Urinary bladder (tissue), 4 donors: ENCODE data around the gene SLX9. TPM values are rescaled to one million over a fixed set of nuclear protein-coding genes. Genes with fewer than 3 reads are reported as not detected.

Source experiments
- DNase-seq: peaks from one replicate; pipeline ENCODE4 v3.0.0-alpha.2; 2015; ENCODE audit errors: extremely low spot score
- H3K27ac ChIP-seq: one replicate; pipeline ENCODE4 v1.5.1; 2013; ENCODE audit warnings: low read depth, mild to moderate bottlenecking, moderate library complexity
- H3K36me3 ChIP-seq: one replicate; pipeline ENCODE4 v1.6.1; 2013; ENCODE audit warnings: mild to moderate bottlenecking, moderate library complexity; ENCODE audit not compliant: insufficient read depth
- H3K4me1 ChIP-seq: one replicate; pipeline ENCODE4 v1.6.1; 2013; ENCODE audit warnings: mild to moderate bottlenecking, moderate library complexity; ENCODE audit not compliant: insufficient read depth
- H3K4me3 ChIP-seq: one replicate; pipeline ENCODE4 v1.5.1; 2013; ENCODE audit warnings: low read depth, low read length
- WGBS: extraction: QIAGEN DNeasy Blood & Tissue Kit; methylation state at CpG from one replicate; pipeline ENCODE4 v1.1.7; 2013; 5-methylcytosine and 5-hydroxymethylcytosine counted together
- polyA plus RNA-seq: library from polyadenylated mRNA; stranded (reverse); fragments of 200-250 nt; gene quantifications from one replicate; pipeline ENCODE4 v1.2.3, GENCODE V29; 2013
- total RNA-seq: library from RNA; depleted of rRNA; stranded (reverse); fragments of >200 nt; gene quantifications from one replicate; pipeline ENCODE4 v1.2.3, GENCODE V29; 2014
- donor health status: healthy with polysubstance abuse.
- donor health status: healthy.

SLX9 gene
- total and polyA plus RNA-seq, 2 donors = 7.1 to 35.7 TPM

DNA sequence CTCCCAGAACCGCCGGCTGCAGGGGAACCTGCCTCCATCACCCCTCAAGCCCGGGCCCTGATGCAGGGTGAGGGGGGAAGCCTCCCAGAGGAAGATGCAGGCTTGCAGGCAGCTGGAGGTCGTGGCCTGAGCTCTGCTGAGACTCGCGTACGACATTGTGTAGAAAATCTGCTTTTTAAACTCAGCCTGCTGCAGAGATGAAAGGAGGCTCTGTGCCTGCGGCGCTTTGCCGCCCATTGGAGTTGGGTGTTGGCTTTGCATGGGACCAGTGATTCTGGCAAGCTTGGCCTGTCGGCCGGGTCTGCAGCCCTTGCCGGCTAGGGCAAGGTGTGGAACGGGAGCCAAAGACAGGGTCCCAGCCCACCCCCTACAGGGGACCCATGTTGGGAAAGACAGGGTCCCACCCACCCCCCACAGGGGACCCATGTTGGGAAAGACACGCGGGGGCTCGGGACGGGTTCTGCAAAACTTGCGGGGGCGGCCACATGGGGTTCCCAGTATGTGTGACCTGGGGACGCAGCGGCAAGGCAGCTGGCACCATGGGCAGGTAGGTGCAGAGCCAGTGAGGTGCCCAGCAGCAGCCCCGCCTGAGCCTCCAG, 55.6 kb downstream of the SLX9 start:
- Histone ChIP-seq H3K27ac (no peak overlapping the region), H3K4me3 (no peak overlapping the region), H3K4me1 (no peaks in the 10 kb centered on the region), H3K36me3 (no peaks in the 10 kb centered on the region)
- 86% methylated on average over 23 of the region's 23 CpGs for WGBS
- DNase-seq = no peak

DNA sequence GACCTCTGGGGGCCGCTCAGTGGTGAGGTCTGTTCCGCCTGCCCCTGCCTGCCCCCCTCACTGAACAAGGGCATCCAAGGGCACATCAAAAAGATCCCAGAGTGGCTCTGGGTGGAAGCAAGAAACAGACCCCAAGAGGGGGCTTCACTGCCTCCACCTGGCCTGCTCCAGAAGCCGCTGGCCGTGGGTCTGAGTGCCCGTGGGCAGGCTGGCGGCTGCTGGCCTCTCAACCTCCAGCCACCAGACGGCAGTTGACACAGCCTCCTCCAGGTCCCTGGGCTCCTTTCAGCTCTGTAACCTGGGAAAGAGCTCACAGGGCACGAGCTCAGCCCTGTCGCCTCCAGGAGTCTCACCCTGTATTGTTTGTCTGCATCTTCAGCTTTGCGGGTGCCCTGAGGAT, 56.3 kb downstream of the SLX9 start:
- H3K36me3 ChIP-seq = no peaks in the 10 kb centered on the region
- no peak for DNase-seq
- no peak overlapping the region for H3K4me3 ChIP-seq
- no peaks in the 10 kb centered on the region for H3K4me1 ChIP-seq
- H3K27ac ChIP-seq = no peak overlapping the region
- 95% methylated on average over 10 of the region's 10 CpGs for WGBS

DNA sequence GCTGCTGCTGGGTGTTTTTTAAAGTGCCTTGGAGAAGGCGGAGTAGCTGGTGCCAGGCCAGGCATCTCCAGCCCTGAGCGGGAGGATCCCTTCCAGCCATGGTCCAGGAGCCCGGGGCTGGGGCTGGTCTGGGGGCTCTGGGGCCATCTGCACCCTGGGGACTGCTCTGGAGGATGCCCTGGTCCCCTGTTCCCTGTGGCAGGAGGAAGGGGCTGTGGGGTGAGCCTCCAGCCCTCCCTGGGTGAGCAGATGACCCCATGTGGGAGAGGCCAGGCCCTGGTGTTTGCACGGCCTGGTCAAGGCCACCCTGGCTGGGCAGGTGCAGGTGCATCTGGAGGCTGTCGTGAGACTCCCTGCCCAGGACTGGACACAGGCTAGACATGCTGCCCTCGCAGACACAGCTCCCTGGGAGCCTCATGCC, 56.7 kb downstream of the SLX9 start:
- no peaks in the 10 kb centered on the region for H3K36me3 ChIP-seq
- no peak for DNase-seq
- H3K27ac ChIP-seq = no peak overlapping the region
- H3K4me3 ChIP-seq = no peak overlapping the region
- WGBS = 73% methylated on average over 6 of the region's 6 CpGs
- no peaks in the 10 kb centered on the region for H3K4me1 ChIP-seq

DNA sequence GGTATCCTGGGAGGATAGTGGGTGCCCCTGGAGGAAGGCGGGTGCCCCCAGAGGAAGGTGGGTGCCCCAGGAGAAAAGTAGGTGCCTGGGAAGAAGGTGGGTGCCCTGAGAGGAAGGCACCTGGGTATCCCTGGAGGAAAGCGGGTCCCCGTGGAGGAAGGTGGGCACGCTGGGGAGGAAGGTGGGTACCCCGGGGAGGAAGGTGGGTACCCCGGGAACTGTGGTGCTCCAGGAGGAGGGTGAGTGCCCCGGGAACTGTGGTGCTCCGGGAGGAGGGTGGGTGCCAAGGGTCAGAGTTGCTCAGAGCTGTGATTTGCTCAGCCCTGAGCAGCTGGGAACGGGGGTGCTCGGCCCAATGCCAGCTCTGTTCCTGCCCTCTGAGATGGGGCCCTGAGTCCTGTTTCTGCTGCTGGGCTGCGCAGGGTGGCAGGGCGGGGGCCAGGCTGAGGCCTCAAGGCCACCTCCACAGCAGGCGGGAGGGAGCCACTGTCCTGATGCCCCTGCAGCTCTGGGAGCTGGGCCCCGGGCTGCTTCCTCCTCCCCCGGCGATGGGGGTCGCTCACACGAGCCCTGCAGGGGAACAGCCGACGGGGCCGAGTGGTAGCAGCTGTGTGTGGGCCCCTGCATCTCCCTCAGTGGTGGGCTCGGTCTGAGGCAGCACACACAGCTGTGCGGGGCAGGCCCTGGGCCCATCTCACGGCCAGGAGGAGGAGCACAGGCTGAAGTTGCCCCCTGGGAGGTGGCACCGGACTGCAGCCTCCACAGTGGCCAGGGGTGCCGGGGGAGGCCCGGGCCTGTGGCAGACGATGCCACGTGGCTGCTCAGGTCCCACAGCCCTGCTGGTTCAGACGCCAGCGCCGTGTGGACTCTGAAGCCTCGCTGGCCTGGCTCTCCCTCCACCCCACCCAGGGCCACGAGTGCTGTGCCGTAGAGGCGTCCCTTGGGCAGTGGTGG, 57.4 kb downstream of the SLX9 start:
- no peak for DNase-seq
- no peaks in the 10 kb centered on the region for H3K36me3 ChIP-seq
- 84% methylated on average over 36 of the region's 36 CpGs for WGBS
- H3K27ac ChIP-seq = no peak overlapping the region
- H3K4me3 ChIP-seq = no peak overlapping the region
- no peaks in the 10 kb centered on the region for H3K4me1 ChIP-seq

DNA sequence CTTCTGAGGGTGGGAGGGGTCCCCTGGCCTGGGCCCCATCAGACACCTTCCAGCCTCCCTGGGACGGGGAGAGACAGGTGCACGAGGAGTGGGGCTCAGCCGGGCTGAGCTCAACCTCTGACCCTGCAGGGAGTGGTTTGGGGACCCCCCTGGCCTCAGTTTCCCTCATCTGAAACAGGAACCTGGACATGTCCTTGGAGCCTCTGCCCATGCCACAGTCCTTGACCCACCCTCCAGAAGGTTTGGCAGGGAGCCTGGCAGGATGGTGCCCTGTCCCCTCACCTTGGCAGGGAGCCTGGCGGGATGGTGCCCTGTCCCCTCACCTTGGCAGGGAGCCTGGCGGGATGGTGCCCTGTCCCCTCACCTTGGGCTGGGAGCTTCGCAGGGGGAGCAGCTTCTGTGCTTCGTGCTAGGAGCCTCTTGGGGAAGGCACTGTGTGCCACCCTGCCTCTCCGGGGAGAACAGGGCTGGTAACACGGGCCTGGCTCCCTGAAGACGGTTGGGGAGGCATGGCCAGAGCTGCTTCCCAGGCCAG, 58.3 kb downstream of the SLX9 start:
- WGBS = 86% methylated on average over 10 of the region's 10 CpGs
- no peak for DNase-seq
- H3K27ac ChIP-seq = no peak overlapping the region
- no peaks in the 10 kb centered on the region for H3K4me1 ChIP-seq
- H3K4me3 ChIP-seq = no peak overlapping the region
- no peaks in the 10 kb centered on the region for H3K36me3 ChIP-seq

DNA sequence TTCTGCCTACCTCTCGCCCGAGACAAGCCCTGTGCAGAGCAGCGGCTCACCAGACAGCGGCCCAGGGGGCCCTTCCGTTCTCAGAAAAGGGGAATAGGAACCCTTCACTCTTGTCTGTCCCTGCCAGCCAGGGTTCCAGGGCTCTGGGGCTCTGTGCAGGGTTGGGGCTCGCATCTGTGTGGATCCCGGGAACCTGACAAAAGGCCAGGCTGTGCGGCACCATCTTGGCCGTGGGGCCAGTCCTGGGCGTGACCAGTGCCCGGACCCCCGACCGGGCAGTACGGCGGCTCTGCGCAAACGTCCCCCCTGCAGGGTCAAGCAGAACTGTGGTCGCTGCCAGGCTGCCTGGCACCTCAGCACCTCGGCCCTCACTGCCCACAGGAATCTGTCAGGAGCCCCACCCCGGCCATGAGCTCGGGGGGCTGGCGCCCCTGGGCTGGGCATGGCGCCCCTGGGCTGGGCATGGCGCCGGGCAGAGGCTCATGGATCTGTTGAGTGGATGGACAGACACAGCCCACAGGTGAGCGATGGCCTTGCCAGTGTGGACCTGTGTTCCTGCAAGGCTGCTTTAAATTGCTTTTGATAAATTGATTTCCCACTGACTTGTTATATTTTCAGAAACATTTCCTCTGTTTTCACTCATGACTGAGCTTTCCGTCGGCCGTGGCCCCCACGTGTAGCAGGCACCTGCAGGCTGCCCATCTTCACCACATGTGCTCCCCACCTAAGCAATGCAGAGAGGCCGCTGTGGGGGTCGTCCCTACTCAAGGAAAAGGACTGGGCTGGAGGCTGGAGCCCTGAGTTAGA, 59.0 kb downstream of the SLX9 start:
- no peak overlapping the region for H3K4me3 ChIP-seq
- no peaks in the 10 kb centered on the region for H3K36me3 ChIP-seq
- 89% methylated on average over 32 of the region's 32 CpGs for WGBS
- no peak overlapping the region for H3K27ac ChIP-seq
- DNase-seq = no peak
- H3K4me1 ChIP-seq = no peaks in the 10 kb centered on the region

DNA sequence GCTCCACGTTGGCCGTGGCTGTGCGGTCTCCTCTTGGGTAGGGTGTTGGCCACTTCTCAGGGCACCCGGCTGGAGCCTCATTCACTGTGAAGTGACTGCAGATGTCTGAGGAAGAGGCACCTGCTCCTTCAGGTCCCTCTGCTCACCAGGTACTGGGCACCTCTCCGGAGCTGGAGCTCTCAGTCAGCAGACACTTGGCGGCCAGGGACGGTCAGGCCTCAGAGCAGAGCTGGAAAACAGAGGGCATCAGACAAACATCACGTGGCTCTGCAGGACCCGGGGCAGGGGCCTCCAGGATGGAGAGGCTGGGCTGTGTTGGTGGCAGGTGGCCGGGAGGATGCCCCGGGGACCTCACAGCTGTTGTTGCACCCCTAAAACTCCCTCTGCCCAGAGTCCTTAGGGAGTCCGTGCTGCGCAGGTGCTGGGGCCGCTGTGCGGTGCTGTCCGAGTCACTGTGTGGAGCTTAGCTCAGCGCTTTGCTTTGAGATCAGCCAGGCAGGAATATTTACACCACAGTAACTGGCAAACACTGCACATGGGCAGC, 59.7 kb downstream of the SLX9 start:
- Histone ChIP-seq H3K36me3 (no peaks in the 10 kb centered on the region), H3K27ac (no peak overlapping the region), H3K4me3 (no peak overlapping the region), H3K4me1 (no peaks in the 10 kb centered on the region)
- 93% methylated on average over 17 of the region's 17 CpGs for WGBS
- DNase-seq = no peak

DNA sequence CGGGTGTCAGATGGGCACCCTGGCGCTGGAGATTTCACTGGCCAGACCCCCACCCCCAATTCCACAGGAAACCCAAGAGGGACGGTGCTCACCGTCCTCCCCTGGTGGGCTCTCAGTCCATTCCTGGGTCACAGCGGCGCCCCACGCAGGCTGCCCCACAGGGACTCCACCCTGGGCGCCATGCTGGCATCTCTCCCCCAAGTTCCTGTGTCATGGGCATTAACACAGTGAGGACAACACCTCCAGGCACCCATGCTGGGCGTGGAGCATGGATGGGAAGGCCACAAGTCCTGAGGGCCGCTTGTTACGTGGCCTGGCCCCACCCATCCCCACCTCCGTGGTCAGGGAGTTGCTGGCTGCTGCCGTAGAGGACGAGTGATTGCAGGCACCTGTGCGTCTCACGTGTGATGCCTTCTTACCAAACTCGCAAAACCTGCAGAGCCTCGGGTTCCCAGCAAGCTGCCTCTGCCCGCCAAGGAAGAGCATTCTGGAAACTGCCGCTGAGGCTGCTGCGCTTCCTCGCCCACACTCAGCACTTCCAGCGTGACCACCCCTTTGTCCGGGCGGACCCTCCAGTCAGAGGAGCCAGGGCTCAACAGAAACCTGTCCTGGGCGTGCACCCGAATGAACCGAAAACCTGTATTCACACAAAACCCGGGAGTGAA, 60.3 kb downstream of the SLX9 start:
- Histone ChIP-seq H3K4me1 (no peaks in the 10 kb centered on the region), H3K4me3 (no peak overlapping the region), H3K36me3 (no peaks in the 10 kb centered on the region), H3K27ac (no peak overlapping the region)
- DNase-seq = no peak
- WGBS = 87% methylated on average over 29 of the region's 29 CpGs

DNA sequence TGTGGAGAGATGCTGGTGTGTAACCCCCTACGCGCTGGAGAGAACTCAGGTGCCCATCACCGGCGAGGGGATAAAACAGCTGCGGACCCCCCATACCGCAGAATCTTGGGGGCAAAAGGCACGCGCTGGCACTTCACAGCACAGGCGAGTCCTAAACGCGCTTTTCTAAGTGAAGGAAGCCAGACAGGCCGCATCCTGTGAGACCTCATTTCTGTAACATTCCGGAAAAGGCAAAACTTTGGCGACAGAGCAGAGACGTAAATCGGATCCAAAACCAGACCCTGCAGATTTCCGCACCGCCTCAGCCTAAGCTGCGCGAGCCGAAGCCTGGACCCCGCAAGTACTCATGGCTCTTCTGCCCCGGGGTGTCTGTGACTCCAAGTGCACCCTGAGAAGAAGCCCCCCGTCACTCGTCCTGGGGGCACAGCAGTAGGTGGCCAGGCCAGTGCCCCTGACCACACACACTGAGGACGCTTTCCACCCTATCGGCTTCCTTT, 60.9 kb downstream of the SLX9 start:
- WGBS = 80% methylated on average over 27 of the region's 27 CpGs
- H3K4me3 ChIP-seq = no peak overlapping the region
- no peak for DNase-seq
- no peak overlapping the region for H3K27ac ChIP-seq
- no peaks in the 10 kb centered on the region for H3K36me3 ChIP-seq
- no peaks in the 10 kb centered on the region for H3K4me1 ChIP-seq

DNA sequence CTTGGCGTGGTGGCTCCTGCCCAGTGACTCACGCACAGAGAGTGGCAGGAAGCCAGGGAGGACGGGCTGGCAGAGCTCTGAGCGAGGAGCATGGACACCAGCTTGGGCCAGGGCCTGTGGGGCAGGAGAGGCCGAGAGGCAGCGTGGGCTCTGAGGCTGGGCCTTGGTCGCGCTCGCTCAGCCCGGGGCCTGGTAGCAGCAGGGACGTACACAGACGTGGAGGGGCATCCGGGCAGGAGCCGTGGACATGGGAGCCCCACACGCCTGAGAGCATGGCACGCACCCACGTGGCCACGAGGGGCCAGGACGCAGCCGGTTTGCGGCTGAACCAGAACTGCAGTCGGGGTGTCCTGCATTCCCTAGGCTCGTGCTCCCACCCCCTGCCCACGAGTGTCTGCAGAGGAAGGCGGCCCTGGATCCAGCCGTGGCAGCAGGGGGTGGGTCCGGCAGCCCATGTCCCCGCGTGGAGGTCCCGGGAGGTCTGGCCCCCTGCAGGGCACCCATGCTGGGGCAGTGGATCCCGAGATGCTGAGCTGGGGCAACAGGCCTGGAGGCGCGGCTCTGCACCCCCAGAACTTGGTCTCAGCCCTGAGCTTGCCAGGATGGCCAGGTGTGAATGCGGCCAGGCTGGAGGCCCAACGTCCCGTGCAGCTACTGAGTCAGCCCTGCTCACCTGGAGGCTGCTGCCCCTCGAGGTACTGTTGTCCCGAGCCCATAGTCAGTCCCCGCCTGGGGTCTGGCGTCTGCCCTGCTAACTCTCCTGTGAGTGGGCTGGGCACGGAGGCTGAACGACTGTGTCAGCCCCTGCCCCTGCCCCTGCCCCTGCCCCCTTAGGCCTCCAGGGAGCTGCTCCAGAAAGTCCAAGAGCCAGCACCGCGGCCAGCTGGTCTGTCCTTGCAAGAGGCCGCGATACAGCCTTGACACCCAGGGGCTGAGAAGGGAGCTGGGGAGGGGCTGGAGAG, 61.6 kb downstream of the SLX9 start:
- Histone ChIP-seq H3K4me1 (no peaks in the 10 kb centered on the region), H3K27ac (no peak overlapping the region), H3K4me3 (no peak overlapping the region), H3K36me3 (no peaks in the 10 kb centered on the region)
- WGBS = 77% methylated on average over 46 of the region's 46 CpGs
- DNase-seq = no peak

DNA sequence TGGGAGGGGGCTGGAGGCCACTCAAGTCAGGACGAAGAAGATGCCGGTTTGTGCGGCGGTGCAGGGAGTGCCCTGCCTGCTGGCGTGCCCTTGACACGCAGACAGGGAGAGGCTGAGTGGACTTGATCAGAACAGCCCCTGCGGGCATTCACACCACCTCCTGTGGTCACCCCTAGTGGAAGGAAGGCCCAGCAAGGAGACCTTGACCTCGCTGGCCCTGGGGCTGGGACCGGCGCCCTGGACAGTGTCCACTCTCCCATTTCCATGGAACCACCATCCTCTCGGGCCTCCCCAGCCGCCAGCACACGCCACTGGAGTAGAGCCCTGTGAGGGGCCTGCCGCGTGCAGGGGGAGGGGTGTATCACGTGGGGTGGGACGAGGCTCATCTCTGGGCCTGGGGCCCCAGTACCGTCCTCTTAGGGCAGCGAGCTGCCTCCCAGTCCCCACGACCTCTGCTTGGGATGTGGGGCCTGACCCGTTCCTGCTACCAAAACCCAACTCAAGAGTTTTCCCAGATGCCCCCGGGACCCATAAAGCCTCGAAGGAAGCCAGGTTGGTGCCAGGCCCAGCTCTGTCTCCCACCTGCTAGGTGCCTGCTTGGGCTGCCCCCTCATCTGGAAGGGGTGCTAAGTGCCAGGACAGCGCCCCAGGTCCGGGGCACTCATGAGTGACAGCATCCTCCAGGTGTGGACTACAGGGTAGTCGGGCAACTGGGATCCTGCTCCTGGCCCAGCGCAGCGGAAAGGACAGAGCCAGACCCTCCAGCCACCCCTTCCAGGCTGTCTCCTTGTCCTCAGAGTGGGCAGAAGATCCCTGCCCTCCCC, 62.8 kb downstream of the SLX9 start:
- no peak overlapping the region for H3K27ac ChIP-seq
- H3K36me3 ChIP-seq = no peaks in the 10 kb centered on the region
- WGBS = 93% methylated on average over 28 of the region's 28 CpGs
- no peak overlapping the region for H3K4me3 ChIP-seq
- H3K4me1 ChIP-seq = no peaks in the 10 kb centered on the region
- no peak for DNase-seq
